HepG2 (cell line): ENCODE data around the gene PRCD. TPM values are rescaled to one million over a fixed set of nuclear protein-coding genes. Genes with fewer than 3 reads are reported as not detected.

Experiments
- ELF3 ChIP-seq: IDR thresholded peaks from 2 replicates; pipeline ENCODE4 v1.6.1; 2016; ENCODE audit warnings: missing genetic modification reagents, missing compliant biosample characterization
- ERF ChIP-seq: IDR thresholded peaks from 2 replicates; pipeline ENCODE4 v1.6.1; 2018; ENCODE audit warnings: missing biosample characterization, missing genetic modification reagents
- FOXP1 ChIP-seq, 2 experiments: fragments of 450-650 bp in 1 of 2; IDR thresholded peaks; 2 replicates each; pipeline ENCODE4 v1.6.1; 2017 to 2018; ENCODE audit warnings: antibody characterized with exemption in 1 of 2
- HMG20B ChIP-seq: conservative IDR thresholded peaks from 2 replicates; pipeline ENCODE4 v1.6.1; 2016; ENCODE audit warnings: missing genetic modification reagents, missing compliant biosample characterization
- HMGXB4 ChIP-seq, 2 experiments: sonication (generic) in 1 of 2; formaldehyde crosslinking in 1 of 2; IDR thresholded peaks; 2 replicates each; pipeline versions ENCODE4 v1.4.0 to v1.6.1; 2018 to 2020; ENCODE audit warnings: missing genetic modification reagents in 2 of 2, borderline replicate concordance in 1 of 2, low read depth in 1 of 2, mild to moderate bottlenecking in 1 of 2, missing biosample characterization in 1 of 2
- KDM5A ChIP-seq: fragments of 200-600 bp; sonication (generic); IDR thresholded peaks from 2 replicates; pipeline ENCODE4 v1.7.0; 2018; ENCODE audit warnings: antibody characterized with exemption, mild to moderate bottlenecking, low read length, borderline replicate concordance
- MTA3 ChIP-seq: sonication (generic); formaldehyde crosslinking; IDR thresholded peaks from 2 replicates; pipeline ENCODE4 v1.4.0; 2020; ENCODE audit warnings: missing genetic modification reagents
- SNAI1 ChIP-seq: sonication (generic); formaldehyde crosslinking; IDR thresholded peaks from 2 replicates; pipeline ENCODE4 v1.5.0; 2020; ENCODE audit warnings: mild to moderate bottlenecking, missing genetic modification reagents, borderline replicate concordance
- XRCC5 ChIP-seq: fragments of 200-400 bp; formaldehyde crosslinking; optimal IDR thresholded peaks from 2 replicates; pipeline ENCODE3; 2017; ENCODE audit warnings: mild to moderate bottlenecking, low read length
- ZBTB21 ChIP-seq: sonication (generic); formaldehyde crosslinking; IDR thresholded peaks from 2 replicates; pipeline ENCODE4 v1.4.0; 2020; ENCODE audit warnings: missing genetic modification reagents
- ZFP1 ChIP-seq: IDR thresholded peaks from 2 replicates; pipeline ENCODE4 v1.6.1; 2016
- ZFP82 ChIP-seq: sonication (generic); formaldehyde crosslinking; IDR thresholded peaks from 2 replicates; pipeline ENCODE4 v1.5.1; 2020; ENCODE audit warnings: mild to moderate bottlenecking, missing genetic modification reagents, borderline replicate concordance
- ZMAT5 ChIP-seq: sonication (generic); formaldehyde crosslinking; IDR thresholded peaks from 2 replicates; pipeline ENCODE4 v1.5.0; 2020; ENCODE audit warnings: mild to moderate bottlenecking, low read depth, missing genetic modification reagents, borderline replicate concordance
- ZNF124 ChIP-seq: sonication (generic); formaldehyde crosslinking; IDR thresholded peaks from 2 replicates; pipeline ENCODE4 v1.4.0; 2020; ENCODE audit warnings: missing genetic modification reagents
- ZNF180 ChIP-seq: sonication (generic); formaldehyde crosslinking; IDR thresholded peaks from 2 replicates; pipeline ENCODE4 v1.4.0; 2020; ENCODE audit warnings: low read depth, missing genetic modification reagents, borderline replicate concordance
- ZNF263 ChIP-seq: sonication (generic); formaldehyde crosslinking; IDR thresholded peaks from 2 replicates; pipeline ENCODE4 v1.4.0; 2020; ENCODE audit warnings: missing genetic modification reagents
- ZNF350 ChIP-seq: sonication (generic); formaldehyde crosslinking; IDR thresholded peaks from 2 replicates; pipeline ENCODE4 v1.4.0; 2020; ENCODE audit warnings: mild to moderate bottlenecking, low read depth, missing genetic modification reagents, borderline replicate concordance
- ZNF510 ChIP-seq: sonication (generic); formaldehyde crosslinking; IDR thresholded peaks from 2 replicates; pipeline ENCODE4 v1.4.0; 2020; ENCODE audit warnings: low read depth, mild to moderate bottlenecking, missing genetic modification reagents
- ZNF605 ChIP-seq: sonication (generic); formaldehyde crosslinking; IDR thresholded peaks from 2 replicates; pipeline ENCODE4 v1.8.0; 2022; ENCODE audit warnings: mild to moderate bottlenecking, missing genetic modification reagents
- ZNF616 ChIP-seq: sonication (generic); formaldehyde crosslinking; IDR thresholded peaks from 2 replicates; pipeline ENCODE4 v1.5.0; 2020; ENCODE audit warnings: low read depth, mild to moderate bottlenecking, missing genetic modification reagents
- ZNF703 ChIP-seq: sonication (generic); formaldehyde crosslinking; IDR thresholded peaks from 2 replicates; pipeline ENCODE4 v1.5.1; 2020; ENCODE audit warnings: missing genetic modification reagents, mild to moderate bottlenecking, moderate library complexity, borderline replicate concordance
- ZNF766 ChIP-seq: sonication (generic); formaldehyde crosslinking; IDR thresholded peaks from 2 replicates; pipeline ENCODE4 v1.5.0; 2020; ENCODE audit warnings: missing genetic modification reagents, borderline replicate concordance
- ZNF770 ChIP-seq: sonication (generic); formaldehyde crosslinking; IDR thresholded peaks from 2 replicates; pipeline ENCODE4 v1.5.0; 2020; ENCODE audit warnings: mild to moderate bottlenecking, missing genetic modification reagents
- ZNF878 ChIP-seq: sonication (generic); formaldehyde crosslinking; IDR thresholded peaks from 2 replicates; pipeline ENCODE4 v1.8.1; 2023; ENCODE audit warnings: mild to moderate bottlenecking, missing genetic modification reagents, moderate library complexity
- polyA plus RNA-seq, 8 experiments: library from polyadenylated mRNA; depleted of rRNA in 3 of 8; stranded (reverse) in 7 of 8; unstranded in 1 of 8; fragments of >200 nt; fragmentation: Illumina TruSeq in 4 of 8; extraction: Trizol in 4 of 8; gene quantifications; 2 replicates each; pipeline versions ENCODE4 v1.2.1 to v1.2.3, GENCODE V29; 2011 to 2016; ENCODE audit warnings: low read depth in 4 of 8, missing spikeins in 1 of 8, mixed read lengths in 1 of 8; ENCODE audit not compliant: insufficient read depth in 1 of 8
- total RNA-seq, 5 experiments: library from RNA; depleted of rRNA; stranded (reverse); fragments of >200 nt; fragmentation: Illumina TruSeq; extraction: Trizol; gene quantifications; 2 replicates each; pipeline ENCODE4 v1.2.3, GENCODE V29; 2016; ENCODE audit warnings: low read depth in 1 of 5
- TF ChIP-seq, protein P1 (sequence below): sonication (generic); formaldehyde crosslinking; IDR thresholded peaks from 2 replicates; pipeline ENCODE4 v1.4.0; 2020; ENCODE audit warnings: missing genetic modification reagents

PRCD gene
- total and polyA plus RNA-seq, 2 of the 13 experiments (the other 11 are each of a cell fraction or from before 2014, with no cell fraction given): 0.51 TPM; not detected in 1

GRCh38 chr17:76556765-76557367 lies 17.0 kb downstream of the PRCD start (continued):
- TF ChIP-seq ZNF703 (CRISPR knock-in tag): 0 out of 2 replicates have a peak, but pooled peaks have one; percentile 19
- TF ChIP-seq XRCC5: no peak
- TF ChIP-seq ZNF124 (CRISPR knock-in tag): no peak
- no peak for TF ChIP-seq ZNF766 (CRISPR knock-in tag)
- TF ChIP-seq ZNF263: no peak; the same call in 1 of the 2 replicates
- no peak for TF ChIP-seq ZNF350 (CRISPR knock-in tag)
- TF ChIP-seq ZFP1 (CRISPR knock-in tag): no peak
- TF ChIP-seq FOXP1 (IDR thresholded peaks at IDR 0.05): no peak
- TF ChIP-seq FOXP1 (CRISPR knock-in tag; IDR thresholded peaks at IDR 0.05): no peak
- no peak for TF ChIP-seq MTA3
- no peak for TF ChIP-seq ELF3 (CRISPR knock-in tag)
- peak; percentile 56; the same call in 1 of the 2 replicates for TF ChIP-seq ZFP82 (CRISPR knock-in tag)
- no peak for TF ChIP-seq ZNF616 (CRISPR knock-in tag)
- peak; percentile 100 for TF ChIP-seq ZNF770 (CRISPR knock-in tag)
- no peak for TF ChIP-seq ZMAT5 (CRISPR knock-in tag)
- no peak for TF ChIP-seq ZNF510 (CRISPR knock-in tag)
- TF ChIP-seq, protein P1, sequence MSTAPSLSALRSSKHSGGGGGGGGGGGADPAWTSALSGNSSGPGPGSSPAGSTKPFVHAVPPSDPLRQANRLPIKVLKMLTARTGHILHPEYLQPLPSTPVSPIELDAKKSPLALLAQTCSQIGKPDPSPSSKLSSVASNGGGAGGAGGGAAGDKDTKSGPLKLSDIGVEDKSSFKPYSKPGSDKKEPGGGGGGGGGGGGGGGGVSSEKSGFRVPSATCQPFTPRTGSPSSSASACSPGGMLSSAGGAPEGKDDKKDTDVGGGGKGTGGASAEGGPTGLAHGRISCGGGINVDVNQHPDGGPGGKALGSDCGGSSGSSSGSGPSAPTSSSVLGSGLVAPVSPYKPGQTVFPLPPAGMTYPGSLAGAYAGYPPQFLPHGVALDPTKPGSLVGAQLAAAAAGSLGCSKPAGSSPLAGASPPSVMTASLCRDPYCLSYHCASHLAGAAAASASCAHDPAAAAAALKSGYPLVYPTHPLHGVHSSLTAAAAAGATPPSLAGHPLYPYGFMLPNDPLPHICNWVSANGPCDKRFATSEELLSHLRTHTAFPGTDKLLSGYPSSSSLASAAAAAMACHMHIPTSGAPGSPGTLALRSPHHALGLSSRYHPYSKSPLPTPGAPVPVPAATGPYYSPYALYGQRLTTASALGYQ (CRISPR knock-in tag): 0 out of 2 replicates have a peak, but pooled peaks have one; percentile 12
- no peak; the same call in 1 of the 2 replicates for TF ChIP-seq HMG20B
- no peak for TF ChIP-seq KDM5A
- no peak for TF ChIP-seq HMGXB4 (CRISPR knock-in tag; IDR thresholded peaks at IDR 0.05; ENCODE audit: borderline replicate concordance in 1 of 2, low read depth in 1 of 2)
- TF ChIP-seq ZNF878 (CRISPR knock-in tag): peak; percentile 61
- no peak for TF ChIP-seq ZNF180 (CRISPR knock-in tag)
- TF ChIP-seq ZNF605: no peak
- no peak for TF ChIP-seq SNAI1
- TF ChIP-seq ZBTB21 (CRISPR knock-in tag): no peak; the same call in 1 of the 2 replicates
- TF ChIP-seq ERF (CRISPR knock-in tag): no peak
